Stimulated activated CD8-positive, alpha-beta memory T cell treated with anti-CD3 and anti-CD28 coated beads, Interleukin-4, amount 100 ng/mL, for 24 hours (primary cell): Measurements from ENCODE around the gene FSHR.

Experiments
- DNase-seq: peaks from one replicate; pipeline ENCODE4 v3.0.0-alpha.2; 2020; ENCODE audit warnings: low read depth

The FSHR gene

DNA sequence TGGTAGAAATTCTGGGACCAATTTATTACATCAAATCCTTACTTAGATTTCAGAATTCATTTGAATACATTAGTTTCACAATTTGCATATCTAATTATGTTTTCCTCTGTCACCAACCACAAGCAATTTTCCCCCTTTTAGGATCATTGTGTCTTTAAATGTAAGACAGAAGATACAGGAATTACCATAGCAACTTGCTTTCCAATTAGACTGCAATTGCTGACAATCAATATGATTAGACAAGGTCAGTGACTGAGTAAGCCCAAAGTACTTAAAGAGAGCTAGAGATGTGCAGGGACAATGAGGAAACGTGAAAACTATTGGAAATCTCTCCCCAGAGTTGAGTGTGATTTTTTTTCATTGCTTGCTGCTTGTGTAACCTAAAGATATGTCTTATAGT is 121.4 kb downstream of the FSHR start:
- DNase-seq: no peak

DNA sequence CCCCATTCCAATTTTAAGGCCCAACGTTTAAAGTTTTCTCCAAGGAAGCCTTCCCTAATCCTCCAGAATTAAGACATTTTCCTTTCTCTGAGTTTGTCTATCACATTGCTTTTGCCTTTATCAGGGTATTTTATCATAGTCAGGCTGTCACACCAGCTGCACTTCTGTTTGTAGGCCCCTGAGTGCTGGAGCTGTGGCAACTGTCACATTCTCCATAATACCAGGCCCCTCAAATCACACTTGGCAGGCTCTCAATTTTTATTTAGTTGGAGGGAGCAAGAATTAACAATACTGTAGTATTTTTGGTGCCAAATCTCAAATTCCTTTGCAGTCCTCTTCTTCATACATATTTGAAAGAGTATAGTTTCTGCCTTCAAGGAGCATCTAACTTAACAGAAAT is 122.2 kb downstream of the FSHR start:
- DNase-seq: no peak

DNA sequence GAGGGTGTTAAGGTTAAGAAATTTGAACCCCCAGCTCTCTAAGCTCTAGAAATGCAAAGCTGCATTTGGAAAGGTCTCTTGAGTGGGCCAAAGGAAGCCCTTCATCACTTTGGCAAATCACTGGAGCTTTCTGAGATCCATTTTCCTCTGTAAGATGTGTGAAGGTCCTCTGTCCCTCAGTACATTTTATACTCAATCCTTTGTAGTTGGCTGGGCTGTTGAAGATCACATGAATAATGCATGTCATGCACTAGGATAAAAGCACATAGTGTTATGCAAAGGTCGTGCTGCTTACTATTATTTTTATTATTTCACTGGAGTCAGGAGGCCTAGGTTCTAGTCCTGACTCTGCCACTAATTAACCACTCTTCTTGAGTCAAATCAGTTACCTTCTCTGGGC is 124.9 kb downstream of the FSHR start:
- DNase-seq: no peak

DNA sequence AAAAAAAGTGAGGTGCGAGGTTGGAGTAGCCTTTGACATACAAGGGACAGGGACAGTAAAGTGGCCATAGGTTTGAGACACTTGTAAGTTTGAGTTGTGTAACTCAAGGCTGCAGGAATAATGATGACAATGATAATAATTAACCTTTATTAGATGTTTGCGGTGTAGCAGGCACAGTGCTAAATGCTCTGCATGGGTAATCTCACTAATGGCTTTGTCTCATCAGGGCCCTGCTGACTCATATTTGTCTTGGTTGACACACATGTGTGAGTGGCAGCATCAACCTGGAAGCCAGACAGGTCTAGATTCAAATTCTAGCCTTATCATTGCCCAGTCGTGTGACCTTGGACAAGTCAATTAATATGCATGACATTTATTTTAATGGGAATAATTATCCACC is 126.2 kb downstream of the FSHR start:
- no peak for DNase-seq

DNA sequence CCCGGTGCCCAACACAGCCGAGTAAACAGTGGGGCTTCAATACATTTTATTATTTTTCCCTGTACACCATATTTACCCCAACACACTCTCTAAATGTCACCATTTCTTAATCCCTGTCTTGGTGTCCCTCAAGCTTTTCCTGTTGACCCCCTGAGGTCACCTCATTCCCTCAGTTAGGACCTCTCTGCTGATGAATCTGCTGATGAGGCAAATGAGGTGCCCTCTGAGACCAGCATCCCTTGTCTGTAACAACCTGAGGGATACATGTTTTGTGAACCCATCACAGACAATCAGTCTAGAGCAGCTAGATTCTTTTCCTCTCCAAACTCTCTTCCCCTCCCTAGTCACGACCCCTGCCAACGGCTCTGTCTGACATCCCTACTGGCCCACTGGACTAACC is 127.6 kb downstream of the FSHR start:
- DNase-seq: no peak

DNA sequence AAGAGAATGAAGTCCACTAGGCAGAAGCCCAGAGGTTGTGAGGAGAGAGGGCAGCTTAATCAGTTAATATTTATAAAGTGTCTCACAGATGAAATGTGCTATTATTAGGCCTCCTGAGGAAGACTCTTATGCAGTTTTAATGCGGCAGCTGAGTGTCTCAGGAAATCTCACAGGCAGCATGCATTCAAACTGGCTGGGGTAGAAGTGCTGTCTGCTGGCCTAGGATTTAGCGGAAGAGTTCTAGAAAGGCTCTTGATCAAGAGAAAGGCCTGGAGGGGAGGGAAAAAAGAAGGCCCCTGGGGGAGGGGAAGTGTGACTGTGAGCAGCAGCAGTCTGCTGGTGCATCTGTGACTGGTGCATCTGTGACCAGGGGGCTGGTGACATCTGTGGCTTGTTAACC is 133.0 kb downstream of the FSHR start:
- no peak for DNase-seq

DNA sequence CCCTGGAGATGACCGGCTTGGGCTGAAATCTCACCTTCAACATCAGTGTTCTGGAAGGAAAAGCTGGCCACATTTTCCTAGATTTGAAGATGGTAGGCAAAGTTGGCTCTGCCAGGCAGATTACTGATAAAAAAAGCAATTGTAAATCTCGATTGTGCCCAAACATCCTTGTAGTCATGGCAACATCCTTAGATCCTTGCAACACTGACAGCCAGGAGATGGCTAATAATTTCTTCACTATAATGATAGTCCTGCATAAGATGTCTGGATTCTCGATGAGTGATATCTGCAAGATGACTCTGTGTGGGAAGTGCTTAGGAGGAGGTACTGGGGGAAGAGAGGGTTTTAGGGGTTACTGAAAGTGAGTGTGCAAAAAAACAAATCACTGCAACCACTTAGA is 149.1 kb downstream of the FSHR start:
- DNase-seq: no peak

DNA sequence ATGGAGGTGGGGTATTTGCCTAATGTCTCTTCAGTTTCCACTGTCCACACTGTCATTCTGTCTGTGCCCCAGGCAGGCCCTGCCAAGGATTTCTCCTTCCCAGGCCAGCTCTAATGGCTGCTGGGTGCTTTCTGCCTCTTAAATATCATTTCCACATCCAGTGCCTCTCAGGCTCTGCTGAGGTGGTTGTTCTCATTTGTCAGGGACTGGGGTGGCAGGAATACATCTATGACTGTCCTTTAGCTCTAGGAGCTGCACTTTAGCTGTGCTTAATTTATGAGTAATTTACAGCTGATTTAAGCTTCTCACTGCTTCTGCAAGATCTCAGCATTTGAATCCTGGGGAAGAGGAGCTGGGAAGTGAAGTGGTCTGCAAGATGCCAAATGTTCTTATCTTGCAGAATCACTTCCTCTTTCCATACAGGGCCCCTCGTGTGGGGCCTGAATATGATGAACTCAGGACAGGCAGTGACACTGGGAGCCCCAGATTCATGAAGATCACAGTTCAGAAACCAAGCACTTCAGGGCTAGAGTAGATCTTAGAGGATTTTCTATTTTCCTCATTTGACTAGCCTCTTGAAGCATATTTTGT is 150.2 kb downstream of the FSHR start:
- no peak for DNase-seq

DNA sequence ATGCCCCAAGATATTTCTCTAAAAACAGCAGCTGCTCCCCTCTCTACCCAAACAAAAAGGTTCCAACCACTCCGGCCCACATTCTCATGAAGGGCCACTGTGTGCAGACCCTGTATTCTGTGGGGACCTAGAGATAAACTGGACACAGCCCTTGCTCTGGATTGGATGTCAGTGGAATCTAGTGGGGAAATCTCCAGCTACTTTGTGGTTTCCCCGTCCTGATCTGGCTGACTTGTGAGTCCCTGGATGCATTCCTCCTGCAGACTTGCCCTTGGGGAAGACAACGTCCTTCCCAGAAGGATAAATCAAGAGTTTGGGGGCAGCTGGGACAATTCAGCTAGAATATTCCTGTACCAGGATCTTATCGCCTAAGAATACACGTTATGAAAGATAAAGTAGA is 151.1 kb downstream of the FSHR start:
- no peak for DNase-seq

DNA sequence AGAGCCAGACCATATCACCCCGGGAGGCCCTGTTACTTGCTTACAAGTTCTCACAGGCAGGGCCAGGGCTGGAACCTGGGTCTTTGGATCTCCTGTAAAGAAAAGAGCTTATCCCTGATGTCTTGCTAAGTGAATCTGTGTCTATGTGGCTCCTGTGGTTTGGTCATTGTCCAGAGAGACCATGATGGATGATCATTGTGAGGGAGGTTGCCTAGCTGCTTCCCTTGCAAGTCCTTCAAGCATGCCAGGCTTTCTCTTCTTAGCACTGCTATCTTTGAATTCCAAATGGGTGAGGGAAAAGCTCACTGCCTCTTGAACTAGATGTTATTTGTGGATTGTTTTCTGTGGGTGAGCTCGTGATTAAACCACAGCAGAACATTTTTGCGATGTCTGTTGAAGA is 151.6 kb downstream of the FSHR start:
- DNase-seq: no peak

DNA sequence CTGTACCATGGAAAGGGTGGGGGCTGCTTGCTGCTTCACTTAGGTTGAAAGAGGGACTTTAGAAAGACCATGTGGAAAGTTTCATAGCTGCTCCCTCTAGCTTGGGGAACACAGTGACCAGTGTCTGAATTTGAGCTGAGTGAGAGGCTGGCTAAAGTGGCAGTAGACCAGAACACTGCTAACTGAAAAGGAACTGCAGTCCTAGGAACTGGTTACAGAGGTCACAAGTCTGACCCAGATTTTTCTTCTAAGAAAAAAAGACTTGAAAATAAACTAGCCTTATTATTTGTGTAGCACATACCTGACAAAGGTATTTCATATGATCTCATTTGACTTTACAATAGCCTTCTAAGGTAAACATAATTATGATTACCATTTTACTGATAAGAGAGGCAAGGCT is 153.6 kb downstream of the FSHR start:
- no peak for DNase-seq

DNA sequence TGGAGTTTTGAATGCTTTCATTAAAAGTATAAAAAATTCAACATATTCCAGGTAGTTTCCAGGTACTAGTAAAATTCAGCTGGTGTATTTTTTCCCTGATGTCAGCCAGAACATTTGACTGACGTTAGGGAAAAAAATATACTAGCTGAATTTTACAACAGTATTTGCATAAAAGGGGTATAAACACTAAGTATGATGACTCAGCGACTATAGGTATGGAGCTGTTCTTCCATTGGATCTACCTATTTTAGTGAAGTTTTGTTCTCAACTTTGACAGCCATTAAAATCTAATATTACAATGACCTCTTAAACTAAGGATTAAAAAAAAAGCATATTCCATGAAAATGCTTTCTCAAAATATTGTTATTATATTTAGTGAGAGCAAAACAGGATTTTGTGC is 155.9 kb downstream of the FSHR start:
- DNase-seq: no peak

DNA sequence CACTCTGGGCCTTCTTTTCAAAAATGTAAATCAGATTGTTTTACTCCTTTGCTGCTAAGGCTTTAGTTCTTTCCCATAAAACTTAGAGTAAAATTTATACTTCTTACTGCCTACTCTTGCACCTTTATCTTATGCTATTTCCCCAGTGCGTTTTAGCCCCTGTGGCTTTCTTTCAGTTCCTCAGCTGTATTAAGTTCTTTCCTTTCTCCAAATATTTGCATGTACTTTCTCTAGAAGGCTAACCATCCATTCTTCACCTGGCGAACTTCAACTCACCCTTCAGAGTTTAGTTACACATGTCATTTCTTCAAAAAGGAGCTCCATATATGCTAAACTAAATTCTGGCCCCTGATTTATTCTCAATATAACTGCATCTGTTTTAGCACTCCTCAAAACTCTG is 160.7 kb downstream of the FSHR start:
- DNase-seq: no peak

DNA sequence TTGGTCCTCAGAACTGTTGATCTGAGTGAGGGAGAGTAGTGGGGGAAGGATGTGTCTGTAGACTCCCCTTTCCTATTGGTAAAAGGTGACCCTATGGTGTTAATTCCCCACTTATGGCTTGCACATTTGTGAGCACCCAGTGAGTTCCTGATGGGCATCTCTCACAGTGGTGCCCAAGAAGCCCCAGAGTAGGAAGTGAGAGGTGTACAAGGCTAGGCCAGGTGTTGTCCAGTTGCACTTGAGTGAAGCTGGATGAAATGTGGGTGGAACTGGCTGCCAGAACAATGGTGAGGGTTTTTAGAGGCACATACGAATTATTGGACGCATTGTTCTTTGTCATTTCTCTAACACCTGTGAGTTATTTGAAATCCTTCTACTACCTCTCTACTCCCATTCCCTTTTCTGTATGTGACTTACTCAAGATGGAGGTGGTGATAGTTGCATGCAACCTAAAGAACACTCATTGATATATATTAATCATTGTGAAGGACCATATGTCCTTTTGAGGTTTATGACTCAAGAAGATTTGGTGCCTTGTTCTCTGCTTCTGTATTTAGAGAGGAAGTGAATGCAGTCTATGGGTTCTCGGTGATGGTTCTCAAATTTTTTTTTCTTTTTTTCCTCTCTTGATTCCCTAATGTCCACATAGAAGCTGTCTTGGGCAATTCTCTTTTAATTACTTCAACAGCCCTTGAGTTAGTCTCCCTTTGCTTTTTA is 162.7 kb downstream of the FSHR start:
- DNase-seq: no peak

DNA sequence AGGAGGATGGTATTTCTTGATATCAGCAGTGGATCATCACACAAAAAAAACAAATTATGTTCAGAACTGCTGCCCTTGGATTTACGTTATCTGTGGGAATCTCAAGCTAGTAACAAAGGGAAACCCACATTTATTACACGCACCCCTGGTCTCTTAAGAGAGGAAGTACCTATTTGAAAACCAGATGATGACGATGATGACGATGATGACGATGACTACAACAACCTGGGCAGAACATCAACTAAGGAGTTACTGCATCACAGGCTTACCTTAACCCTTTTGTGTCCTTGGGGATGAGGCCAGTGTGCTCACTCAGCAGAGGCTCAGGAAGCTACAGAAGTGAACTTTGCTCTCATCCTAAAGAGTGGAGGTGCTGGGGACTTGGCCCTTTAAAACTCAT is 169.4 kb downstream of the FSHR start:
- DNase-seq: no peak

DNA sequence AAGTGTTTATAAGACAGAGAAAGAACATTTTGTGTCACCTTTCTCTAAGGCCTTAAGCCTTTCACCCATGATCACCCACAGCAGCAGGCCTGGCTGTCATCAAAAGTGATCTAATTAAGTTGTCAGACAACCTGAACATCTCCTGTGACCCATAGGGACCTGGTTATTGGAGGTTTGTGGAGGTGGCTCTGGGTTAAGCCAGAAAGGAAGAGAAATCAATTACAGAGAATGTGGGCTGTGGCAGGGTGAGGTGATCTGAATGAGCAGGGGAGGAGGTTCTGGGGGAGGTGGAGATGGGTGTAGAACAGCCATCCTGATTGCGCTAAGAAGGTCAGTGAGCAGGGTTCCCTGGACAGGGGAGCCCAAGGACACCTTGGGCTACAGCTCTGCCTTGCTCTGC is 170.8 kb downstream of the FSHR start:
- DNase-seq: no peak

DNA sequence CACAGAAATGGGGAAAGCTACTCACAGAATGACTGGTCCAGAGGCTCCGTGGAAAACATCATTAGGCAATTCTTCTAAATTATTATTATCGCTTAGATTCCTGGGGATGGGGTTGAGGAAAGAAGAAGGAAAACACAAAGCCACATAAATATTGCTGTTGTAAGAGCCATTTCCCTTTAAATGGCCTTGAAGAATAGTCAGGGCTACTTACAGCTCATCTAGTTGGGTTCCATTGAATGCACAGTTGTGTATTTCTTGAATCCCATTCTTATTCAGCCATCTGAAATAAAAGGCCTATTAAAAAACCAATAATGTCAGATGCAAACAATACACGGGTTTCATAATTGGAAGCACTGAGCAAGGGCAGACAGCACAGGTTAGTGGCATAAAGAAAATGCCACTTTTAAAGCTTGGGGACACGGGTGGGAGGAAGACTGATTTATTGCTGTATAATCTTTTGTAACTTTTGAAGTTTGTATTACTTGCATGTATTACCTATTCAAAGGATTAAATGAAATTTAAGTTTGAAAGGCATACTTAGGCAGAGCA is 171.4 kb downstream of the FSHR start:
- DNase-seq: no peak

DNA sequence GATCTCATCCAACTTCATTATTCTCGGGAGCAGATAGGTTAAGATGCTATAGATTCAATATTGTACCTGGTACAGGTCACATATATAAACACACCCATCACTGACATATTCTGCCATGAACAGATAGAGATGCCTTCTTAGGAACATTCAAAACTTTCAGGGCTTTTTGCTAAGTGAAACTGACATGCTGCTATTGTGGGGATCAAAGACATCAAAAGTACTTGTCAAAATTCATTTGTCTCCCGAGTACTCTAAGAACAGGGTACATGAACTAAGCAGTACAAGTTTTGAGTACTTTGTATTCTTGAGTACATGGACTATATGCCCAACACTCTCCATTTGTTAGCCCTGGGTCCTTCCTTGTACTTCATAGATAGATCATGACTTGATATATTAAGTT is 173.5 kb downstream of the FSHR start:
- DNase-seq: no peak

DNA sequence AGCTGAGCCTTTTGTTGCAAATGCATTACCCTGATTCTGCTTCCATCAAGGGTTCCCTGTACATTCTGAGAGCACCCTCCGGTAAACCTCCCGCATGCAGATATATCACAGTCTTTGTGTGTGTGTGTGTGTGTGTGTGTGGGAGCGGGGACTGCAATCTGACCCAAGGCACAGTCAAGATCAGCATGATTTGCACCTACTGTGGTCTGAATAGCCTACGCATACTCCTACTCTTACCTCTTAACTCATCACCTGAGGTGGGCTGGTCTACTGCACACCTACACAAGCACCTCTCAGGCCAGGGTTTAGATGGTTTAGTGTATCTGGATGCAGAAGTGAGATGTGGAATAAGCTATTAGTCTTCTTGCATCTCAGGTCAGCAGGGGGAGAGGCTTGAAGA is 174.6 kb downstream of the FSHR start:
- no peak for DNase-seq

DNA sequence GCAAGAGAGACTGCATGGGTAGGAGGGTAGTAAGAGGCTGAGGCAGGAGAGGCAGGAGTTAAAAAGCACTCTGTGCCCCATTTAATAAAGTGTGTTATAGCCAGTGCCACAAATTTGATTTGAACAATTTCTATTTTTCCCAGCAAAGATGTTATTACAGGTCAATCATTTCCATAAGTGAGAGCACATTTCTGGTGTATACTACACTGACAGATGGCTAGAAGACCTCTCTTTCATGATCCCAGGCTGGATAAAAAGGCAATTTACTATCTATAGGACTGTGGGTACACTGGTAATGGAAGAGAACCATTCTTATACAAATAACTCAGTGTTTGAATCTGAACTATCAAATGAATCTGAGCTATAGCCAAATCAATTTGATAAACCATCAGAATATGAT is 176.2 kb downstream of the FSHR start:
- no peak for DNase-seq

DNA sequence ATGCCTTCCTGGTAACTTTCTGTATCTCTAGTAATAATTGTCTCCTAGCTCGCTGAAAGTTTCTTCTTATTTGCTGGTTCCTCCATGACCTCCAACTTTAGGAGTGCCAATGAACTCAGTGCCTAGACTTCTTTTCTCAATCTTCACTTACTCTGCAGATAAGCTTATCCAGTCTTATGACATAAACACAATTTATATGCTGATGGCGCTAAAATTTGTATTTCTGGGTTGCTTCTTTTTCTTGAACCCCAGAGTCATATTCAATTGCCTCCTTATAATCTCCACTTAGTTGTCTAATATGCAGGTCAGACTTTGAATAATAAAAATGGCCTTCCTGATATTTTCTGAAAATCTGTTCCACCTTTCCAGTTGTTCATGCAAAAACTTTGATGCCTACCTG is 182.5 kb downstream of the FSHR start:
- no peak for DNase-seq

DNA sequence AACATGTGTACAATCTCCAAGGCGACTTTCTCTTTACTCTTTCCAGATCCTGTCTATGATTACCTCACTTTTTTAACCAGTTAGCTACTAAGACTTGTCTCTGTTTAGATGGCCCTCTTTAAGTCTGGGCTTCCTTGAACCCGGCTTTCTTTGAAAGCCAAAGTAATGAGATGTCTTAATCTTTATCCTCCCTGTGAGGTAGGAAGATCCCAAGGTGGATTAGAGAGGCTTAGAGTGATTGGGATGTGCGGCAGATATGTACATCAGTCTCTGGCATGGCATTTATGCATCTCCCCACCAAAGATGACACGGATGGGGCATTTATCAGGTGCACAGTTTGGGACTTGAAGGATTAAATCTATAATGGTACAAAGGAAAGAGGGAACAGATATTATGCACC is 186.3 kb downstream of the FSHR start:
- no peak for DNase-seq

DNA sequence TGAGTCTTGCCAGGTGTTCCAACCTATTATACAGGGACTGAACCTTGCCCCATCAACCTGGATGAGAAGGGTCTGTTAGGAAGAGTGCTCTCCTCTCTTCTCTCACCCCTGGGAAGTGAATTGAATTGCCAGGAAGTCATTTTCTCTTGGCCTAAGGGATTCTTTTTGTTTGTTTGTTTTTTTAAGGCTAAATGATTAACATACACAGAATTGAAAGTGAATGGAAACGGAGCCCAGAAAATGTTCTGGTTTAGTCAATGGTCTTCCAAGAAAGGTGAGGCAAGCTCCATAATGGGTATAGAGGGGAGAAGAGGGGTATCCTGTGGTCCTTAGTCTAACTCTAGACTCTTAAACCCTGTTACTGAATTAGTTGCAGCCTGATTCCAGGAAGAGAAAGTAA is 189.1 kb downstream of the FSHR start:
- DNase-seq: no peak

DNA sequence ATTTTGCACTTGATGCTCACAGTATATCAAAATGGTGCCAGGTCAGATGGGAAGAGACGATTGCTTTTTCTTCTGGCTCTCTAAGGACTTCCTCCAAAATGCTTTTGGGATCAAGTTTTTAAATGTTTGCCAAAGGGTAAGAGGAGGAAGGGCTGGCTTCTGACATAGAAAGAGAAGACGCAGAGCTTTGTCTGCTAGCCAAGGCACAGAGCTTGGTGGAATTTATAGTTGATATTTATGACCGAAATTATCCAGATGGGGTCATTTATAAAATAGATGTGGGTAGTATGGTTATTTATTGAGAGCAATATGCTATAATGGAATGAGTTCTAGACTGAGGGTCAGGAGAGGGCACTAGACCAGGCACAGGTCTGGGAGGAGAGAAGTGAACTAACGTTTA is 193.3 kb downstream of the FSHR start:
- no peak for DNase-seq
